Measurements from ENCODE around the gene GNG13.
A peak's percentile ranks its signal among the peaks of the same experiment; 100 is the strongest.

- TF ChIP-seq ZFX (IDR thresholded peaks at IDR 0.05; ENCODE audit: borderline replicate concordance), result no peak
- TF ChIP-seq, protein P1, sequence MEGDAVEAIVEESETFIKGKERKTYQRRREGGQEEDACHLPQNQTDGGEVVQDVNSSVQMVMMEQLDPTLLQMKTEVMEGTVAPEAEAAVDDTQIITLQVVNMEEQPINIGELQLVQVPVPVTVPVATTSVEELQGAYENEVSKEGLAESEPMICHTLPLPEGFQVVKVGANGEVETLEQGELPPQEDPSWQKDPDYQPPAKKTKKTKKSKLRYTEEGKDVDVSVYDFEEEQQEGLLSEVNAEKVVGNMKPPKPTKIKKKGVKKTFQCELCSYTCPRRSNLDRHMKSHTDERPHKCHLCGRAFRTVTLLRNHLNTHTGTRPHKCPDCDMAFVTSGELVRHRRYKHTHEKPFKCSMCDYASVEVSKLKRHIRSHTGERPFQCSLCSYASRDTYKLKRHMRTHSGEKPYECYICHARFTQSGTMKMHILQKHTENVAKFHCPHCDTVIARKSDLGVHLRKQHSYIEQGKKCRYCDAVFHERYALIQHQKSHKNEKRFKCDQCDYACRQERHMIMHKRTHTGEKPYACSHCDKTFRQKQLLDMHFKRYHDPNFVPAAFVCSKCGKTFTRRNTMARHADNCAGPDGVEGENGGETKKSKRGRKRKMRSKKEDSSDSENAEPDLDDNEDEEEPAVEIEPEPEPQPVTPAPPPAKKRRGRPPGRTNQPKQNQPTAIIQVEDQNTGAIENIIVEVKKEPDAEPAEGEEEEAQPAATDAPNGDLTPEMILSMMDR (IDR thresholded peaks at IDR 0.05), result peak; percentile 21
Measured at GRCh38 chr16:817001-817906, 16.7 kb upstream of the GNG13 start.

All from 22Rv1 (cell line).